DOHH2 (cell line): ENCODE data around the gene TEC.

ENCODE experiments used
- H3F3A ChIP-seq: fragments of 200-600 bp; sonication (generic), shearing (Covaris generic); 2 replicates; pipeline ENCODE4 v1.6.0; 2016; ENCODE audit warnings: antibody characterized with exemption, mild to moderate bottlenecking; ENCODE audit not compliant: control insufficient read depth, insufficient read depth
- H3K27ac ChIP-seq: fragments of 200-600 bp; sonication (generic); 2 replicates; pipeline ENCODE4 v1.5.1; 2014; ENCODE audit warnings: low read depth, mild to moderate bottlenecking, low read length, moderate library complexity
- H3K27me3 ChIP-seq: fragments of 200-600 bp; sonication (generic); 2 replicates; pipeline ENCODE4 v1.6.1; 2014; ENCODE audit warnings: mild to moderate bottlenecking, low read length, mixed read lengths; ENCODE audit not compliant: control insufficient read depth
- H3K36me3 ChIP-seq: fragments of 200-600 bp; sonication (generic); 2 replicates; pipeline ENCODE4 v1.6.1; 2014; ENCODE audit warnings: mild to moderate bottlenecking, low read length, moderate library complexity, mixed read lengths; ENCODE audit not compliant: control insufficient read depth
- H3K4me1 ChIP-seq: fragments of 200-600 bp; sonication (generic); 2 replicates; pipeline ENCODE4 v1.6.1; 2014; ENCODE audit warnings: mild to moderate bottlenecking, low read length, mixed read lengths; ENCODE audit not compliant: control insufficient read depth
- H3K4me2 ChIP-seq: fragments of 200-600 bp; sonication (generic); 2 replicates; pipeline ENCODE4 v1.6.0; 2014; ENCODE audit warnings: mild to moderate bottlenecking, low read length, moderate library complexity
- H3K4me3 ChIP-seq: fragments of 200-600 bp; sonication (generic); 2 replicates; pipeline ENCODE4 v1.5.1; 2014; ENCODE audit warnings: mild to moderate bottlenecking, low read length, mixed read lengths
- H3K79me2 ChIP-seq: fragments of 200-600 bp; sonication (generic); 2 replicates; pipeline ENCODE4 v1.6.1; 2014; ENCODE audit warnings: mild to moderate bottlenecking, low read length, mixed read lengths; ENCODE audit not compliant: control insufficient read depth
- H3K9me2 ChIP-seq: fragments of 200-600 bp; sonication (generic); replicated peaks from 2 replicates; pipeline ENCODE4 v1.6.1; 2014; ENCODE audit warnings: mild to moderate bottlenecking, low read length, mixed read lengths; ENCODE audit not compliant: control insufficient read depth
- H3K9me3 ChIP-seq: fragments of 200-600 bp; sonication (generic); 2 replicates; pipeline ENCODE4 v1.6.1; 2014; ENCODE audit warnings: antibody characterized with exemption, low read length, mixed read lengths; ENCODE audit not compliant: control insufficient read depth, insufficient read depth
- H4K20me1 ChIP-seq: fragments of 200-600 bp; sonication (generic); 2 replicates; pipeline ENCODE4 v1.6.0; 2014; ENCODE audit warnings: low read depth, mild to moderate bottlenecking, antibody characterized with exemption, low read length, moderate library complexity; ENCODE audit not compliant: control insufficient read depth, insufficient read depth
- EZH2phosphoT487 ChIP-seq: fragments of 200-600 bp; sonication (generic); IDR thresholded peaks from 2 replicates; pipeline ENCODE4 v1.6.1; 2017; ENCODE audit warnings: borderline replicate concordance, mild to moderate bottlenecking, antibody characterized with exemption, low read length, moderate library complexity, mixed read lengths
- TF ChIP-seq, protein P1 (sequence below): fragments of 200-600 bp; sonication (generic); IDR thresholded peaks from one replicate; pipeline ENCODE4 v1.5.1; 2014; ENCODE audit warnings: antibody characterized with exemption, mild to moderate bottlenecking, low read depth, low read length; ENCODE audit not compliant: poor library complexity, severe bottlenecking

TEC gene

DNA sequence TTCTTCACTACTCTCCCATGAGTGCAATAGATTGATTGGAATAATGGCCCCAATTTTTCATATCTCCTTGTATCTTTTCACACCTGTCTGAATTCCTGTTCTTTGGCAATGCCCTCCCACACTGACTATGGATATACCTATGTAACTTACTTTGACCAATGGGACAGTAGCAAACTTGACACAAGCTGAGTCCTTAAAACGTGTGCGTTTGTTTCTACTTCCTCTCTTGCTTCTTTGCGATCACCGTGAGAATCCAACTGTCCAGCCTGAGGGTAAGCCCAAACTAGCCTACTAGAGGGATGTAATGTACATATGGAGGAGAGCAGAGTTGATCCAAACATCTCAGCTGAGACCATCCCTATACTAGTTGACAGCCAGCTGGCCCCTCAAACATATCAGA, 19.3 kb downstream of the TEC start:
- H3K4me2 ChIP-seq: no peak overlapping the region
- H3K4me3 ChIP-seq: no peak overlapping the region
- no peaks in the 10 kb centered on the region for H3K9me2 ChIP-seq
- no peaks in the 10 kb centered on the region for H3K9me3 ChIP-seq
- TF ChIP-seq, protein P1, sequence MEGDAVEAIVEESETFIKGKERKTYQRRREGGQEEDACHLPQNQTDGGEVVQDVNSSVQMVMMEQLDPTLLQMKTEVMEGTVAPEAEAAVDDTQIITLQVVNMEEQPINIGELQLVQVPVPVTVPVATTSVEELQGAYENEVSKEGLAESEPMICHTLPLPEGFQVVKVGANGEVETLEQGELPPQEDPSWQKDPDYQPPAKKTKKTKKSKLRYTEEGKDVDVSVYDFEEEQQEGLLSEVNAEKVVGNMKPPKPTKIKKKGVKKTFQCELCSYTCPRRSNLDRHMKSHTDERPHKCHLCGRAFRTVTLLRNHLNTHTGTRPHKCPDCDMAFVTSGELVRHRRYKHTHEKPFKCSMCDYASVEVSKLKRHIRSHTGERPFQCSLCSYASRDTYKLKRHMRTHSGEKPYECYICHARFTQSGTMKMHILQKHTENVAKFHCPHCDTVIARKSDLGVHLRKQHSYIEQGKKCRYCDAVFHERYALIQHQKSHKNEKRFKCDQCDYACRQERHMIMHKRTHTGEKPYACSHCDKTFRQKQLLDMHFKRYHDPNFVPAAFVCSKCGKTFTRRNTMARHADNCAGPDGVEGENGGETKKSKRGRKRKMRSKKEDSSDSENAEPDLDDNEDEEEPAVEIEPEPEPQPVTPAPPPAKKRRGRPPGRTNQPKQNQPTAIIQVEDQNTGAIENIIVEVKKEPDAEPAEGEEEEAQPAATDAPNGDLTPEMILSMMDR: no peak
- TF ChIP-seq EZH2phosphoT487: no peak
- H3K36me3 ChIP-seq: no peaks in the 10 kb centered on the region
- H3F3A ChIP-seq: no peaks in the 10 kb centered on the region
- peaks cover 13% of the 10 kb centered on the region for H3K4me1 ChIP-seq
- H3K27me3 ChIP-seq: no peaks in the 10 kb centered on the region
- H3K79me2 ChIP-seq: peaks cover 80% of the 10 kb centered on the region
- H3K27ac ChIP-seq: no peak overlapping the region
- no peaks in the 10 kb centered on the region for H4K20me1 ChIP-seq

- Histone ChIP-seq H4K20me1 (no peaks in the 10 kb centered on the region), H3K4me3 (no peak overlapping the region), H3K4me1 (peaks cover 13% of the 10 kb centered on the region), H3K79me2 (peaks cover 80% of the 10 kb centered on the region), H3F3A (no peaks in the 10 kb centered on the region), H3K27me3 (no peaks in the 10 kb centered on the region), H3K36me3 (no peaks in the 10 kb centered on the region), H3K27ac (no peak overlapping the region), H3K4me2 (no peak overlapping the region), H3K9me2 (no peaks in the 10 kb centered on the region), H3K9me3 (no peaks in the 10 kb centered on the region)
- no peak for TF ChIP-seq EZH2phosphoT487
- TF ChIP-seq, protein P1: no peak
These were observed 20.3 kb downstream of the TEC start for GRCh38 chr4:48249378-48249777.

DNA sequence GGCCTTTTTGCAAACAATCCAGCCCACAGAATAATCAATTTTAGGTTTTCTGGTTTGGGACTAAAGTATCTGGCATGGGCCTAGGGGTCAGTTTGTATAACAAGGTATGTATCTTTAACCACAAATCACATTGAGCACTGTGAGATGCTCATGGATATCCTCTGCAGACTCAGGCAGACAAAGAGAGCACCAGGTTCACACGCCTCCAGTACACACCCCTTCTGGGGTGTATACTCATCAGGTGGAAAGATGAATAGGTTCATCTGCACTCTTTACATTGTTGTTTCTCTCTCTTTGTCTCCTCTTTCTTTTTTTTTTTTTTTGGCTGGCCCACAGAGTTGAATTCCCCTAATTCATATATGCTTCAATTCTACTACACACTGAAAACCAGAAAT, 21.1 kb downstream of the TEC start:
- H4K20me1 ChIP-seq: no peaks in the 10 kb centered on the region
- H3K9me2 ChIP-seq: no peaks in the 10 kb centered on the region
- H3K9me3 ChIP-seq: no peaks in the 10 kb centered on the region
- H3K79me2 ChIP-seq: peaks cover 73% of the 10 kb centered on the region
- no peaks in the 10 kb centered on the region for H3K36me3 ChIP-seq
- H3K27ac ChIP-seq: no peak overlapping the region
- TF ChIP-seq, protein P1: no peak
- no peak for TF ChIP-seq EZH2phosphoT487
- H3K4me3 ChIP-seq: no peak overlapping the region
- H3K27me3 ChIP-seq: no peaks in the 10 kb centered on the region
- H3K4me2 ChIP-seq: no peak overlapping the region
- H3F3A ChIP-seq: no peaks in the 10 kb centered on the region
- H3K4me1 ChIP-seq: peaks cover 13% of the 10 kb centered on the region
